IMR-90 (cell line): Measurements from ENCODE around the gene SEZ6L2. TPM values are rescaled to one million over a fixed set of nuclear protein-coding genes. Genes with fewer than 3 reads are reported as not detected.

Experiments
- ATAC-seq: fragments of 200-7000 bp; cut with Tn5 transposase; 2 replicates; pipeline ENCODE4 v1.9.1; 2020; ENCODE audit warnings: low read depth, mild to moderate bottlenecking, moderate library complexity
- BruUV-seq: library from RNA; stranded (reverse); fragments of 400-500 nt; replicated peaks from 2 replicates; lab custom pipeline; 2021; lab: Mats Ljungman, UMichigan
- CTCF ChIA-PET: fragments of 300-600 bp; formaldehyde crosslinking; extraction: SDS; loops from one replicate; lab custom pipeline; 2021; ENCODE audit warnings: antibody characterized with exemption; lab: Yijun Ruan, JAX
- POLR2A ChIA-PET: fragments of 300-600 bp; sonication (Branson Sonifier 250); formaldehyde crosslinking; loops from one replicate; lab custom pipeline; 2022; ENCODE audit warnings: antibody characterized with exemption; ENCODE audit not compliant: unreplicated experiment; lab: Charles Lee
- DNase-seq: peaks from one replicate; pipeline ENCODE4 v3.0.0; 2013
- H2AFZ ChIP-seq: replicated peaks from 2 replicates; pipeline ENCODE3; 2013; ENCODE audit warnings: low read length, mild to moderate bottlenecking; ENCODE audit not compliant: poor library complexity
- H2AK5ac ChIP-seq: 2 replicates; pipeline ENCODE4 v1.6.1; 2013; ENCODE audit warnings: low read depth, low read length, inconsistent platforms
- H2AK9ac ChIP-seq: replicated peaks from 2 replicates; pipeline ENCODE3; 2013; ENCODE audit warnings: mild to moderate bottlenecking, low read depth, low read length, moderate library complexity; ENCODE audit not compliant: poor library complexity
- H2BK120ac ChIP-seq: 2 replicates; pipeline ENCODE4 v1.6.1; 2013; ENCODE audit warnings: low read depth, low read length, inconsistent platforms
- H2BK15ac ChIP-seq: 3 replicates; pipeline ENCODE4 v1.6.1; 2013; ENCODE audit warnings: low read depth, low read length, inconsistent platforms
- H2BK20ac ChIP-seq: 2 replicates; pipeline ENCODE4 v1.6.1; 2013; ENCODE audit warnings: low read depth, mild to moderate bottlenecking, inconsistent platforms, low read length, moderate library complexity
- H2BK5ac ChIP-seq: 2 replicates; pipeline ENCODE4 v1.6.1; 2013; ENCODE audit warnings: mild to moderate bottlenecking, low read depth, low read length, inconsistent platforms; ENCODE audit not compliant: poor library complexity, severe bottlenecking
- H3K14ac ChIP-seq: replicated peaks from 2 replicates; pipeline ENCODE4 v1.6.1; 2013; ENCODE audit warnings: low read depth, low read length, inconsistent platforms
- H3K18ac ChIP-seq: 2 replicates; pipeline ENCODE4 v1.6.1; 2013; ENCODE audit warnings: low read depth, low read length, control low read depth
- H3K23ac ChIP-seq: 2 replicates; pipeline ENCODE4 v1.6.1; 2013; ENCODE audit warnings: low read depth, low read length, inconsistent platforms
- H3K27ac ChIP-seq: 2 replicates; pipeline ENCODE4 v1.5.1; 2013; ENCODE audit warnings: mild to moderate bottlenecking, control low read depth, low read length; ENCODE audit not compliant: insufficient read depth
- H3K27me3 ChIP-seq: 2 replicates; pipeline ENCODE4 v1.6.1; 2013; ENCODE audit warnings: low read length; ENCODE audit not compliant: control insufficient read depth, insufficient read depth
- H3K36me3 ChIP-seq: 2 replicates; pipeline ENCODE4 v1.6.1; 2013; ENCODE audit warnings: low read length, mixed read lengths; ENCODE audit not compliant: control insufficient read depth, insufficient read depth
- H3K4ac ChIP-seq: 2 replicates; pipeline ENCODE4 v1.6.1; 2013; ENCODE audit warnings: low read depth, low read length, inconsistent platforms
- H3K4me1 ChIP-seq: 2 replicates; pipeline ENCODE4 v1.6.1; 2013; ENCODE audit warnings: low read length, mixed read lengths; ENCODE audit not compliant: control insufficient read depth, insufficient read depth
- H3K4me2 ChIP-seq: 2 replicates; pipeline ENCODE4 v1.6.1; 2013; ENCODE audit warnings: low read depth, mild to moderate bottlenecking, control low read depth, low read length, moderate library complexity
- H3K4me3 ChIP-seq: 2 replicates; pipeline ENCODE4 v1.5.1; 2013; ENCODE audit warnings: low read depth, mild to moderate bottlenecking, control low read depth, low read length, moderate library complexity; ENCODE audit not compliant: insufficient read depth
- H3K56ac ChIP-seq: 2 replicates; pipeline ENCODE4 v1.6.1; 2013; ENCODE audit warnings: low read length, inconsistent platforms; ENCODE audit not compliant: insufficient read depth; ENCODE audit errors: extremely low read depth
- H3K79me1 ChIP-seq, 2 experiments: 2 replicates each; pipeline ENCODE4 v1.6.1; 2013; ENCODE audit warnings: low read length in 2 of 2, inconsistent platforms in 1 of 2, low read depth in 1 of 2
- H3K9ac ChIP-seq: 2 replicates; pipeline ENCODE4 v1.6.1; 2013; ENCODE audit warnings: low read depth, low read length, control low read depth
- H3K9me1 ChIP-seq: 2 replicates; pipeline ENCODE4 v1.6.1; 2013; ENCODE audit warnings: low read length, inconsistent platforms; ENCODE audit not compliant: insufficient read depth
- H3K9me3 ChIP-seq: 2 replicates; pipeline ENCODE4 v1.6.1; 2013; ENCODE audit warnings: low read length; ENCODE audit not compliant: control insufficient read depth, insufficient read depth
- H4K20me1 ChIP-seq: 2 replicates; pipeline ENCODE4 v1.6.1; 2013; ENCODE audit warnings: low read length, inconsistent platforms; ENCODE audit not compliant: insufficient read depth
- H4K5ac ChIP-seq: 2 replicates; pipeline ENCODE4 v1.6.1; 2013; ENCODE audit warnings: mild to moderate bottlenecking, low read depth, low read length, control low read depth
- H4K8ac ChIP-seq, 2 experiments: 2 replicates each; pipeline ENCODE4 v1.6.1; 2013; ENCODE audit warnings: low read depth in 2 of 2, low read length in 2 of 2, control low read depth in 1 of 2, inconsistent platforms in 1 of 2
- H4K91ac ChIP-seq: 2 replicates; pipeline ENCODE4 v1.6.1; 2013; ENCODE audit warnings: low read depth, low read length, inconsistent platforms; ENCODE audit not compliant: insufficient read depth
- BHLHE40 ChIP-seq: fragments of 150-350 bp; IDR thresholded peaks from 2 replicates; pipeline ENCODE4 v1.6.1; 2016; ENCODE audit warnings: mild to moderate bottlenecking, low read depth, low read length
- FOS ChIP-seq: fragments of 150-350 bp; IDR thresholded peaks from 2 replicates; pipeline ENCODE4 v1.6.1; 2016; ENCODE audit warnings: low read depth, low read length
- MXI1 ChIP-seq: IDR thresholded peaks from 2 replicates; pipeline ENCODE4 v1.6.1; 2012; ENCODE audit warnings: low read depth, mild to moderate bottlenecking, low read length, moderate library complexity, borderline replicate concordance
- POLR2A ChIP-seq: IDR thresholded peaks from 2 replicates; pipeline ENCODE4 v1.6.1; 2012; ENCODE audit warnings: mild to moderate bottlenecking, low read depth, low read length
- RAD21 ChIP-seq: IDR thresholded peaks from 2 replicates; pipeline ENCODE4 v1.6.1; 2012; ENCODE audit warnings: low read length, improper control_type of control experiment
- RFX5 ChIP-seq: IDR thresholded peaks from 2 replicates; pipeline ENCODE4 v1.8.0; 2012; ENCODE audit warnings: low read depth, mild to moderate bottlenecking, low read length, moderate library complexity
- WGBS, 2 experiments: methylation state at CpG; one replicate each; pipeline versions ENCODE4 v1.1.5 to v1.1.7; 2013; ENCODE audit warnings: missing lambda C conversion rate in 2 of 2; ENCODE audit not compliant: insufficient read length in 1 of 2; ENCODE audit errors: extremely low coverage in 2 of 2; 5-methylcytosine and 5-hydroxymethylcytosine counted together
- dilution Hi-C: fragments of 300-500 bp; cut with HindIII; formaldehyde crosslinking; loops from one replicate; pipeline ENCODE4 v1.14.3; 2018; ENCODE audit warnings: low sequenced_read_pairs; ENCODE audit not compliant: unreplicated experiment
- in situ Hi-C: fragments of 300-500 bp; cut with MboI; formaldehyde crosslinking; loops from 3 replicates; pipeline ENCODE4 v1.14.3; 2019; ENCODE audit warnings: low sequenced_read_pairs, inconsistent platforms, mixed read lengths
- intact Hi-C: fragments of 100-400 bp; cut with micrococcal nuclease; formaldehyde crosslinking; loops from 2 replicates; pipeline ENCODE4 v1.10.0; 2022
- polyA plus RNA-seq, 3 experiments: library from polyadenylated mRNA; depleted of rRNA; stranded (reverse); fragments of >200 nt; gene quantifications; 2 replicates each; pipeline ENCODE4 v1.2.3, GENCODE V29; 2012; ENCODE audit warnings: low replicate concordance in 1 of 3
- total RNA-seq: library from RNA; depleted of rRNA; stranded (reverse); fragments of >200 nt; gene quantifications from 2 replicates; pipeline ENCODE4 v1.2.3, GENCODE V29; 2012

The SEZ6L2 gene
- total and polyA plus RNA-seq, 2 of the 4 experiments (the other 2 are of a cell fraction): 0.72 to 10.5 TPM

- WGBS, 2 experiments: no CpG with 5 or more reads among the region's 9 CpGs
- dilution Hi-C loops: no loop called here
- H3K23ac ChIP-seq: no peak overlapping the region
- intact Hi-C loops: loop anchor here (5.0 kb wide), 1 partner anchor 38 kb away; the partner anchor contains the start of gene MVP
- H3K79me1 ChIP-seq: peaks cover 7 to 30% of the 10 kb centered on the region in 2 experiments; a peak in 3 of 4 replicates
- no peak overlapping the region for H4K5ac ChIP-seq
- ChIA-PET CTCF (no interaction called here), POLR2A (no interaction called here)
- no peak overlapping the region for H2AFZ ChIP-seq
- H3K4ac ChIP-seq: no peak overlapping the region
- no peak overlapping the region for H3K27ac ChIP-seq
- H2BK15ac ChIP-seq: no peak overlapping the region
- no peak overlapping the region for H4K8ac ChIP-seq
- no peaks in the 10 kb centered on the region; the same call in 1 of the 2 replicates for H4K20me1 ChIP-seq
- no peak overlapping the region for H3K9ac ChIP-seq
- no peak overlapping the region for H2AK9ac ChIP-seq
- no peak overlapping the region for H2AK5ac ChIP-seq
- no TSS peak for BruUV-seq
- H3K27me3 ChIP-seq: no peaks in the 10 kb centered on the region
- no peak overlapping the region for H2BK120ac ChIP-seq
- no peaks in the 10 kb centered on the region for H3K9me3 ChIP-seq
- no peak overlapping the region for H3K4me2 ChIP-seq
- H2BK5ac ChIP-seq: no peak overlapping the region
- peaks cover 4% of the 10 kb centered on the region; the same call in 1 of the 2 replicates for H3K4me1 ChIP-seq
- no peak overlapping the region for H3K18ac ChIP-seq
- H3K9me1 ChIP-seq: peaks cover 9% of the 10 kb centered on the region
- no peak overlapping the region for H3K4me3 ChIP-seq
- peaks cover 22% of the 10 kb centered on the region for H3K36me3 ChIP-seq
- no peak overlapping the region for H4K91ac ChIP-seq
- no peak overlapping the region for H3K56ac ChIP-seq
- H3K14ac ChIP-seq: no peak overlapping the region
- H2BK20ac ChIP-seq: no peak overlapping the region
- in situ Hi-C loops: no loop called here
- DNase-seq (no peak), ATAC-seq (no peak)
- TF ChIP-seq RAD21 (no peak), MXI1 (no peak), FOS (no peak), RFX5 (no peak), BHLHE40 (no peak), POLR2A (no peak)
Measured at GRCh38 chr16:29860218-29860617, 39.1 kb downstream of the SEZ6L2 start.
